HG02981 (cell line): ENCODE results near the gene RIOK1.
A peak's percentile ranks its signal among the peaks of the same experiment; 100 is the strongest.
"Not testable (repeated sequence)": the region's sequence is repeated elsewhere in the genome, so short reads cannot be mapped to it uniquely, and the experiment has no call there.

Experiments used
- ATAC-seq: cut with Tn5 transposase; IDR thresholded peaks from one replicate; pipeline ENCODE4 v1.9.1; 2021; ENCODE audit warnings: mild to moderate bottlenecking, moderate library complexity; ENCODE audit not compliant: unreplicated experiment

RIOK1 gene

DNA sequence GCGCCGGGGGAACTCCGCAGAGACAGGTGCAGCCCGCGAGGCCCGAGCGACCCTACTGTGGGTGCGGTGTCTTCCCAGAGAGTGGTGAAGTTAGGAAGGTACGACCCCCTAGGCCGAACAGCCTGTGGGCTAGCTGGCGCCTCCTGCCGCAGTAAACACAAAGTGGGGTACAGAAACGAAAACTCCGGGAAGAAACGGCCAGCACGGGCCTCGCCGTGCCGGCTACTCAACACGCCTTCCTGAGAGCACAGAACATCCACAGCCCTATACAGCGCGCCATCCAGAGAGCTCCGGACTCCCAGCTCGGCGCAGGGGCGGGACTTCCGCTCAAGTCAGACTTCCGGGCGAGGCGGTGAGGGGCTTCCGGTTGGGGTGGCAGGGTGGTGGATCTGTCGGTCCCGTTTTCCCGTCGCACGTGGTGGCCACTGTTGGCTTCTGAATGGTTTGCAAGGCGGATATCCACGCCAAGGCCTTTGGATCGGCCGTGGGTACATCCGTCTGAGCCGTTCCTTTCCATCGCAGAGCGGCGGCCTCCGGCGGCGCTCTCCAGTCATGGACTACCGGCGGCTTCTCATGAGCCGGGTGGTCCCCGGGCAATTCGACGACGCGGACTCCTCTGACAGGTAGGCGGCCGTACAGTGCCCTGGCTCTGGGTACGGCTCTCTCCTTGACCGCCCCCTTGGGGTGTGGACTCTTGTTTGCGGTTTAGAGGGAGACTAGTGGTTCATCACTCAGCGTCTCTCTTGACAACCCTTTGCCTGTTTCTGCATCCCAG, at the start of gene RIOK1, which contains the start of gene CAGE1:
TSS of gene RIOK1 (plus strand) at position 358 of the 775 bp plus-strand sequence. CDS start at position 553, 195 bp downstream.
TSS of gene CAGE1 (minus strand) at position 292 of the 775 bp plus-strand sequence. CDS start 2,569 bp downstream, outside the sequence.
- peak; percentile 97 for ATAC-seq

DNA sequence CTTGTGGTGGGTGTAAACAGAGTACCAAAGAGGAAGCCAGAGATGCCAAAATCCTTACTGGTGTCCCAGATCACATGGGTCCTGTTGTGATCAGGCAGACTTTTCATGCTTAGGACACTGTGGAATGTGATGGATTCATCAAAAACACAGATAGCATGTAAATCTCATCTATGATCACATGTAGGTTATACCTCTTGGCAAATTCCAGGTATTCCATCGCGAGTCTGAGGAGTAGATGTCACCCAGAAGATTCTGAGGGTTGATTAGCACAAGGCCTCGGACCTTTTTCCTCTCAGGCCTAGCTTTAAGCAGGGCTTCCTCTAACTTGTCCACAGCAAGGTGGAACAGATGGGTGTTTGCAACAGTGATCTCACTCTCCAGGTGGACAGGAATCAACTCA, 48.3 kb upstream of the RIOK1 start:
- no peak for ATAC-seq

DNA sequence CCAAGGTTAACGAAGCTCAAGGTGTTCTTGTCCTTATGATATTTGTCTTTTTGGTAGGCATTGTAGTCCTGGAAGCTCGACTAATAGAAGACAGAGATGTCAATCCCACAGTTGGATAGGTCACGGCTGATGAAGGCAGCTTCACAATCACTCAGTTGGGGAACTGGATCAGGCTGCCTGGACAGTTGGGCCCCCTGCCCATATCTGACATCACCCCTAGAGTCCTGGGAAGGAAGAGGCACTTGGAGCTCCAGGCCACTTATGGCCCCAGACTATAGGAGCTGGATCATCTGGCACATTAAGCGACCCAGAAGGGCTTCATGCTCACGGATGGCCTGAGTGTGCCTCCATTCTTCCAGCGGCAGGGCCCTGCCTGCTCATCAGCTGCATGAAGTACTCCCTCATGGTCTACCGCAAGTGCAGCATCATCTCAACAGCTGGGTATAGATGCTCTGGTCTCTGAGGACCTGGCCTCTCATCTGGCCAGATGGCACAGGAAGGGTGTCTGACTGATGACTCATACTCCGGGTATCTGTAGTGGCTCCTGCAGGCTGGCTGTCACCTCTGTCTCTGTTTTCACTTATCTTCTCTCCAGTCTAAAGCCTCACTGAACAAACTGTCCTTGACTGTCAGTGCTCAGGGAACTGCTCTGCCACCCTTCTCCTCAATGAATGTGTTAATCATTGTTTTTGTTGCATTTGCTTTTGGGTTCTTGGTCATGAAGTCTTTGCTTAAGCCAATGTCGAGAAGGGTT, 47.4 kb upstream of the RIOK1 start:
- ATAC-seq: peak; percentile 87

DNA sequence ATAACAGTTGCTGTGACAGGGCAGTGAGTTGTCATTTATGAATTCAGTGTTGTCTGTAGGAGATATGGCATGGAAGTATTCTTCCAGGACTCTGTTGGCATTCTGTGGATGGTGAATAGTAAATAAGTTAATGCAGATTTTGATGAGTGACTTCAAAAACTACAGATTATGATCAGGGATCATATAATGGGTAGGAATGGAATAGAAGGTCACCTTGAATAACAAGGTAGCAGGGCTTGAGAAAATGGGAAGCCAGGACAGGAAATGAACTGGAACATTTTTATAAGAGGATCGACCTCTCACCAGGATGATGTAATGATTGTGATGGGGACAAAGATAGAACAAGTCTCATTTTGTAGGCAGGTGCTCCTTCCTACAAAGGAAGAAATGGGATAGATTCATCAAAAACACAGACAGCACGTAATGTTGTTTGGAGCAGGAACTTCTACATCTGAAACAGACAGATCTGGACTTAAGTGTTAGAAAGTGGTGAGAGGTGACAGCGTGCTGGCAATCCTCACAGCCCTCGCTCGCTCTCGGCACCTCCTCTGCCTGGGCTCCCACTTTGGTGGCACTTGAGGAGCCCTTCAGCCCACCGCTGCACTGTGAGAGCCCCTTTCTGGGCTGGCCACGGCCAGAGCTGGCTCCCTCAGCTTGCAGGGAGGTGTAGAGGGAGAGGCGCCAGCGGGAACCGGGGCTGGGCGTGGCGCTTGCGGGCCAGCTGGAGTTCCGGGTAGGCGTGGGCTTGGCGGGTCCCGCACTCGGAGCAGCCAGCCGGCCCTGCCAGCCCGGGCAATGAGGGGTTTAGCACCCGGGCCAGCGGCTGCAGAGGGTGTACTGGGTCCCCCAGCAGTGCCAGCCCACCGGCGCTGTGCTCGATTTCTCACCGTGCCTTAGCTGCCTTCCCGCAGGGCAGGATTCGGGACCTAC, 45.8 kb upstream of the RIOK1 start:
- ATAC-seq: no peak

DNA sequence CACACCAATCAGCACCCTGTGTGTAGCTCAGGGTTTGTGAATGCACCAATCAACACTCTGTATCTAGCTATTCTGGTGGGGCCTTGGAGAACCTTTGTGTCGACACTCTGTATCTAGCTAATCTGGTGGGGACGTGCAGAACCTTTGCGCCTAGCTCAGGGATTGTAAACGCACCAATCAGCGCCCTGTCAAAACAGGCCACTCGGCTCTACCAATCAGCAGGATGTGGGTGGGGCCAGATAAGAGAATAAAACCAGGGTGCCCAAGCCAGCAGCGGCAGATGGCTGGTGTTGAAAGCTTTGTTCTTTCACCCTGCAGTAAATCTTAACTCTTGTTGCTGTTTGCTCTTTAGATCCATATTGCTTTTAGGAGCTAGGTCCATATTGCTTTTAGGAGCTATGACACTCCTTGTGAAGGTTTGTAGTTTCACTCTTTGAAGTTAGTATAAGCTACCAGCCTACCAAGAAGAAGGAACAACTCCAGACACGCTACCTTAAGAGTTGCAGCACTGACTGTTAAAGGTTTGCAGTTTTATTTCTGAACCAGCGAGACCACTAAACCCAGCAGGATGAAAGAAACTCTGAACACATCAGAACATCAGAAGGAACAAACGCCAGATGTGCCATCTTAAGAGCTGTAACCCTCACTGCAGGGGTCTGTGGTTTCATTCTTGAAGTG, 44.7 kb upstream of the RIOK1 start:
- not testable (repeated sequence) for ATAC-seq

DNA sequence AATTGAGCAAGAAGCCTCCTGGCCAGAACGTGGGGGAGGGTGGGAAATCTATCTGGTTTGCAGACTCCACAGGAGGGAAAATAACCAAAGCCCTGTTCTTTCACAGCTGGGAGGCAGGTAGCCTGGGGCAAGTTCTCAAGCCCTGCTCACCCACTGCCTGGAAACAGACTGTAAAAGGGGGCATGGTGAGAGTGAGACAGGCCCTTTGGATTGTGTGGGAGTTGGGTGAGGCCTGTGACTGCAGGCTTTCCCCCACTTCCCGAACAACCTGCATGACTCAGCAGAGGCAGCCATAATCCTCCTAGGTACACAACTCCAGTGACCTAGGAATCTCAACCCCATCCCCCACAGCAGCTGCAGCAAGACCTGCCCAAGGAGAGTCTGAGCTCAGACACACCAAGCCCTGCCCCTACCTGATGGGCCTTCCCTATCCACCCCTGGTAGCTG, 42.0 kb upstream of the RIOK1 start:
- ATAC-seq: not testable (repeated sequence)

DNA sequence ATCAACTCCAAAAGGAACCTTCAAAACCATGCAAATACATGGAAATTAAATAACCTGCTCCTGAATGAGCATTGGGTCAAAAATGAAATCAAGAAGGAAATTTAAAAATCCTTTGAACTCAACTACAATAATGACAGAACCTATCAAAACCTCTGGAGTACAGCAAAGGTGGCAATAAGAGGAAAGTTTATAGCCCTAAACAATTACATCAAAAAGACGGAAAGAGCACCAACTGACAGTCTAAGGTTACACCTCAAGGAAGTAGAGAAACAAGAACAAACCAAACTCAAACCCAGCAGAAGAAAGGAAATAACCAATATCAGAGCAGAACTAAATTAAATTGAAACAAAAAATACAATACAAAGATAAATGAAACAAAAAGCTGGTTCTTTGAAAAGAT, 39.0 kb upstream of the RIOK1 start:
- ATAC-seq: not testable (repeated sequence)

DNA sequence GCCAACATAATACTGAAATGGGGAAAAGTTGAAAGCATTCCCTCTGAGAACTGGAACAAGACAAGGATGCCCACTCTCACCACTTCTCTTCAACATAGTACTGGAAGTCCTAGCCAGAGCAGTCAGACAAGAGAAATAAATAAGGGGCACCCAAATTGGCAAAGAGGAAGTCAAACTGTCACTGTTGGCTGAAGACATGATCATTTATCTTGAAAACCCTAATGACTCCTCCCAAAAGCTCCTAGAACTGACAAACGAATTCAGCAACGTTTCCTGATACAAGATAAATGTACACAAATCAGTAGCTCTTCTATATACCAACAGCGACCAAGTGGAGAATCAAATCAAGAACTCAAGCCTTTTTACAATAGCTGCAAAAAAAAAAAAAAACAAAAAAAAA, 37.7 kb upstream of the RIOK1 start:
- ATAC-seq: not testable (repeated sequence)

DNA sequence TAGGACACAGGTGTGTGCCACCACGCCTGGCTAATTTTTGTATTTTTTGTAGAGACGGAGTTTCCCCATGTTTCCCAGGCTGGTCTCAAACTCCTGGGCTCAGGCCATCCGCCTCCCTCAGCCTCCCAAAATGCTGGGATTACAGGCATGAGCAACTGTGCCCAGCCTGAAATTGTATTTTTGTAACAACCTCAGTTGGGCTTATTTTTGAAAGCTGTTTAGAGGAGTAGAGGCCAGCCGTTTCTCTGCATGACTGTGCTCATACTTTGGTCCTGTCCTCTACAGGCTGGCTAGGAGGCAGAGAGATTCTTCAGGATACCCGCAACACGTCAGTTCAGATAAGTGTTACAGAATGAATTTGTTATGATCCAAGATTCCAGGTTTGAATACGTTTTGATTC, 22.2 kb upstream of the RIOK1 start:
- no peak for ATAC-seq

DNA sequence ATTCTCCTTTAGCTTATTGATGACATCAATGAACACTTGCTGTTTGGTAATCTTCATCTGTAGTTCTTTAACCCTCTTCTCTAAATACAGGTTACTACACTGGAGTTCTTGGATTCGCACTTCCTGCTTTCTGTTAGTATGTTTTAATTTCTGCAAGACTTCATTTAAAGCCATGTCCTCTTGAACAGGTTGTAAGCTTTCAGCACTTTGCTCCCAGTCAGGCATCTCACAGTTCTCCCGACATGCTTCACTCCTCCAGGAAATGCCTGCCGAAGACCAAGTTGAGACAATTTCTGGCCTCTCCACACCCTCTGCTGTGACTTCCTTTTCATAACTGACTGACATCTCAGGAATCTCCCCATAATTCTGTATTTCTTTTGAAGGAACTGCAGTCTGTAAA, 15.9 kb upstream of the RIOK1 start:
- no peak for ATAC-seq

DNA sequence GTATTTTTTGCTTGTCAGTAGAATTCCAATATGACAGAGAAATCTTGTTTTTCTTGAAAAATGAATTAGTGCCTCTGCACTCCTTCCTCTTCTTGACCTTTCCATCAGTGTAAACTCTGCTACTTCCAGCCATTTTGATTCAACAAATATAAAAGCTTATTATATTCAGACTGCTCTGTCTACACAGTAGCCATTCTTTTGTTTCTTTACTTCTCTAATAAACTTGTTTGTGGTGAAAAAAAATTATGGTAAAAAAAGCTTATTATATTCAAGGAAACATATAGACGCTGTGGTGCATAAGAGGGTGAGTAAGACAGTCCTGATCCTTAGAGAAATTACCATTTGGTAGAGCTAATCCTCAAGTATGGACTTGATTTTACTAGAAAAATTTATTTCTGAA, 11.6 kb upstream of the RIOK1 start:
- ATAC-seq: no peak

DNA sequence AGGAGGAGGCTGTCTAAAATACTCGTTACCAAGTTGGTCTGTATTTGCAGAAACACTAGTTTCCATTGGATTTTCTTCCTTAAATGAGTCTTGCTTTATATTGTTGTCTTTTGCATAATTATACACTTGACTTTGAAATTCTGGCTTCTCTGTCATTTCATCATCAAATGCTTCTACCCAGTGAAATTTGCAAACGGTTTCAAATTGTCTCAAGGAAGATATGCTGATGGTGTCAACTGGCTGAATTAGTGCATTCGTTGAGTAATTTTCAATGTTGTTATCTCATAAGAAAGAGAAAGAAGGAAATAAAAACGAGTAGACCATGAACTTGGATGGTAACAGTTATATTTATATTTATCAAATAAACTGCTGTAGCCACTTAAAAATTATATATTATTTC, 10.9 kb upstream of the RIOK1 start:
- no peak for ATAC-seq

DNA sequence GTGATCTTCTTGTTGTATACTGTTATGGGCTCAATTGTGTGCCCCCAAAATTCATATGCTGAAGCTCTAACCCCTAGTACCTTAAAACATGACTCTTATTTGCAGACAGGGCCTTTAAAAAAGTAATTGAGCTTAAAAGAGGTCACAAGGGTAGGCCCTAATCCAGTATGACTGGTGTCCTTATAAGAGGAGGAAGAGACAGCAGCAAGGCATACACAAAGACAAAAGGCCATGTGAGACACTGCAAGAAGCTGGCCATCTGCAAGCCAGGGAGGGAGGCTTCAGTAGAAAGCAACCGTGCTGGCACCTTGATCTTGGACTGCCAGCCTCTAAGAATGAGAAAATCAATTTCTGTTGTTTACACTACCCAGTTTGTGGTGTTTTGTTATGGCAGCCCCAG, 8.5 kb upstream of the RIOK1 start:
- no peak for ATAC-seq

DNA sequence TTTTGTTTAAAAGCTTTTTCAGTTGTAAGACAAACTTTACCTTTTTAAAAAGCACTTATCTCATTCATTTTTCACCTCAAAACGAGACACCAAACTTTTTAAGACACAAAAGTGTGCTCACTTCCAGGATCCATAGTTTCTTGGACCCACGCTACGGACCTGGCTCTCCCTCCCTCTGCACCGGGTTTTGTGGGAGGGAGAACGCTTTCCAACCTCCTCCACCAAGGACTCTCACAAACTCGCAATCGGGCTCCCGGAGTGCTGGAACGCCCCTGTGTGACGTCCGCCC, 502 bp upstream of the RIOK1 start:
- no peak for ATAC-seq

DNA sequence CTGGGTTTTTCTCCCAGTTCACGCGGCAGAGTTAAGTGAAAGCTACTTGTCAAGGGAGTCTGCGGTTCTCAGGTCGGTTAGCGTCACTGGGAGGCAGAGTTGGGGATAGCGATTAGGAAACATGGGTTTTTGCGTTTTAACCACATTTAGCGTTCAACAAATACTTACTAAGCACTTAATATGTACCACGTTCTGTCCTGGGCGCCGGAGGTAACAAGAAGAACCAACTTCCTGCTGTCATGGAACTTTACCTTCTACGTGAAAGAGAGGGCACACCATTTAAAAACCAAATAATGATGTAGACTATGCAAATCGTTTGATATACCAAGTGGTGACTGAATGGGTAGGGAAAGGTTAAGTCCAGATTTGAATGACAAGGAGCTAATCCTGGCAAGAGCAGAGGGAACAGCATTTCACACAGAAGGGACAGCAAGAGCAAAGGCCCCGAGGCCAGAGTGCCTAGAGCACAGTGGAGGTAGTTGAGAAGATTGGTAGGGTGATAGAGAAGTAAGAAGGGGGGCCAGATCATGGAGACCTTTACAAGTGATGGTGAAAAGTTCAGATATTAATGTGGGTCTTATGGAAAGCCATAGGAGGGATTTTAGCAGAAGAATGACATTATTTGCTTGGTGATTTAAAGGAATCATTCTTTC, 744 bp downstream of the RIOK1 start:
- peak; percentile 9 for ATAC-seq

DNA sequence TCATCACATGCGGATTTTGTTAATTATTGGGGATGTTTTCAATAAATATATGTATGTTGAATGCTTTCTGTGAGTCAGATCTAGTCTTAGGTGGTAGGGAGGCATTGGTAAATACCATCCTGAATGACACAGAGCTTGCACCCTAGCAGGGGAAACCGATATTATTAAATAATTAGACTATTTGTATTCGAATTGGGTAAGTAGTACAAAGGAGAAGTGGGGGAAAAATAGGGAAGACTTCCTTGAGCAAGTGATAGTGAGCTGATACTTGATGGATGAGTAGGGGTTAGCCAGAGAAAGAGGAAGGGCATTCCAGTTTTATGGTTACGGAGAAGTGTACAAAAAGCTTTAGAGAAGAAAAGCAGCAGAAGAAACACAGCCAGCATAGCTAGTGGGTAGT, 1.5 kb downstream of the RIOK1 start:
- ATAC-seq: no peak

DNA sequence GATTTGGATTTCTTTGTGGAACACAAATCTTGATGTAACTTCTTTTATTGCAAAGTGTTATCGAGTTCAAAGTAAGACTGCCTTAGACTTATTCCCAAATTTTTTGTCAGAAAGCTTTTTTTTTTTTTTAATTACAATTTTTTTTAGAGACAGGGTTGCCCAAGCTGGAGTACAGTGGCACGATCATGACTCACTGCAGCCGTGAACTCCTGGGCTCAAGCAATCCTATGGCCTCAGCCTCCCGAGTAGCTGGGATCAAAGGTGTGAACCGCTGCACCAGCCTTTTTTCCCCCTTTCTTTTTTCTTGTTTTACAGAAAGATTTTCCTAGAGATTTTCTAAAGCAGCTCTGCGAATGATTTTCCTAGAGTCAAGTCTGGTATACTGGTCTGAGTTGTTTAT, 2.8 kb downstream of the RIOK1 start:
- ATAC-seq: no peak

DNA sequence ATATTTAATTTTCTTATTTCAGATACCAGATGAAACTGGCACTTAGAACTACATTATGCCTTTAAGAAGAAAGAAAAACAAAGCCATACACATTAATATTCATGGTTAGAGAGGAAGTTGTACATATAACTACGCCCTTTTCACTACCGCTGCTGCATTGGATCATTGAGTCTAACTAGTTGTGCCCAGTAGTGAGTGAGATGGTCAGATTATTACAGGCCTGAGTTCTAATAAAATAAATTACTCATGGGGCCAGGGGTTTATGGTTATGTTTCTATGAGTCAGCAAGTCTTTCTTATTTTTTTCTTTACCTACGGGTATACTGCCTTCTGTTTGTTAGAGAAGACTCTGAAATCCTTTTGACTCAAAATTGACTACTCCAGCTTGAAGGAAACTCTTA, 11.5 kb downstream of the RIOK1 start:
- no peak for ATAC-seq

DNA sequence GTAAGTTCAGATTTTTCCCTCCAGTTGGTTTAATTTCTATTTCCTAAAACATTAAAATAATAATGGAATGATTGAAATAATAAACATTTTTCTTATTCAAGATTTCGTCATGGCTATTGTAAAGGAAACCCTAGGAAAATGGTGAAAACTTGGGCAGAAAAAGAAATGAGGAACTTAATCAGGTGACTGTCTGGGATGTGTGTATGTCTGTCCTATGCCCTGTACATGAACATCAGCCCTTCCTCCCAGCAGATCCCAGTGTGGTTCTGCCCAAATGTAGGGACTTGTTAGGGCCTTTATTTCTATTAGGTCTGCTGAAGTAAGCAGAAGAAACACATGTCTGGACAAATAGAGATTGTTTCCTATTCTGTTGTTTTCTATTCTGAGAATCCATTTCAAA, 13.1 kb downstream of the RIOK1 start:
- no peak for ATAC-seq

DNA sequence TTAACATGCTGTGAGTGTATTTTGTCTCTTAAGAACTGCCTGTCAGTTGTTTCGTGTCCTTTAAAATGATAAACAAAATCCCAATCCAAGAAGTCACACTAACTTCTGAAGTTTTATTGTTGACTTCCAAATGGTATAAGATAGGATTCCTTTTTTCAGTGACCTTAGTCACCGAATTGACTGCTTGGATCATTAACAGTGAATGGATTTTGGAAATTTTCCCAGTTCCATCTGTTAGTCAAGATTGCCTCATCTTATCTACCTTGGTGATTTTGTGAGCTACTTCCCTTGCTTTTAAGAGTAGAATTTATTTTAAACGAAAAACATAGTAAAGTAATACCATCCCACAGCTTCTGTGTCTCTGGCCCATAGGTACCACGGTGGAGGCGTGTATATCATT, 14.9 kb downstream of the RIOK1 start:
- ATAC-seq: no peak
